Osteoblast (primary cell): ENCODE results near the gene HPSE2. TPM values are rescaled to one million over a fixed set of nuclear protein-coding genes. Genes with fewer than 3 reads are reported as not detected.

Source experiments
- DNase-seq: peaks from one replicate; pipeline ENCODE4 v3.0.0; 2011; ENCODE audit warnings: low spot score, mixed read lengths; ENCODE audit not compliant: insufficient read length; ENCODE audit errors: missing footprints
- H2AFZ ChIP-seq: 2 replicates; pipeline ENCODE4 v1.6.0; 2011; ENCODE audit warnings: mild to moderate bottlenecking, low read length
- H3K27ac ChIP-seq: 2 replicates; pipeline ENCODE4 v1.5.1; 2011; ENCODE audit warnings: mild to moderate bottlenecking, low read depth, low read length, moderate library complexity
- H3K27me3 ChIP-seq: 2 replicates; pipeline ENCODE4 v1.6.0; 2012; ENCODE audit warnings: mild to moderate bottlenecking, control low read depth, inconsistent platforms, low read length, moderate library complexity; ENCODE audit not compliant: insufficient read depth
- H3K36me3 ChIP-seq: 2 replicates; pipeline ENCODE4 v1.5.1; 2011; ENCODE audit warnings: mild to moderate bottlenecking, low read length, control low read depth, moderate library complexity; ENCODE audit not compliant: insufficient read depth
- H3K4me1 ChIP-seq: 2 replicates; pipeline ENCODE4 v1.5.1; 2011; ENCODE audit warnings: mild to moderate bottlenecking, low read length, control low read depth, moderate library complexity; ENCODE audit not compliant: insufficient read depth
- H3K4me2 ChIP-seq: 2 replicates; pipeline ENCODE4 v1.6.0; 2011; ENCODE audit warnings: mild to moderate bottlenecking, low read length; ENCODE audit not compliant: insufficient read depth
- H3K4me3 ChIP-seq: fragments of 200-600 bp; sonication (generic); 3 replicates; pipeline ENCODE4 v1.5.1; 2012; ENCODE audit warnings: mild to moderate bottlenecking, low read length, inconsistent platforms; ENCODE audit not compliant: insufficient read depth
- H3K79me2 ChIP-seq: 2 replicates; pipeline ENCODE4 v1.6.0; 2012; ENCODE audit warnings: mild to moderate bottlenecking, low read length, control low read depth, inconsistent platforms; ENCODE audit not compliant: insufficient read depth
- H3K9me3 ChIP-seq: 2 replicates; pipeline ENCODE4 v1.5.1; 2011; ENCODE audit warnings: low read depth, low read length, control low read depth
- H4K20me1 ChIP-seq: 2 replicates; pipeline ENCODE4 v1.6.0; 2012; ENCODE audit warnings: mild to moderate bottlenecking, low read length, control low read depth; ENCODE audit not compliant: insufficient read depth
- CTCF ChIP-seq: IDR thresholded peaks from 2 replicates; pipeline ENCODE4 v1.5.1; 2011; ENCODE audit warnings: mild to moderate bottlenecking, low read depth, low read length, moderate library complexity; ENCODE audit errors: extremely low read depth
- total RNA-seq: library from RNA; depleted of rRNA; stranded (reverse); fragments of >200 nt; gene quantifications from 2 replicates; pipeline ENCODE4 v1.2.3, GENCODE V29; 2012

HPSE2 gene
- total RNA-seq, 1 donor = not detected

- Histone ChIP-seq H3K36me3 (no peaks in the 10 kb centered on the region), H3K27me3 (no peaks in the 10 kb centered on the region), H3K4me2 (no peak overlapping the region), H3K9me3 (peaks cover 3% of the 10 kb centered on the region), H3K4me3 (no peak overlapping the region), H3K79me2 (no peaks in the 10 kb centered on the region), H3K27ac (no peak overlapping the region), H2AFZ (no peak overlapping the region), H4K20me1 (no peaks in the 10 kb centered on the region), H3K4me1 (no peaks in the 10 kb centered on the region)
- DNase-seq = no peak
- no peak for TF ChIP-seq CTCF
Observed at GRCh38 chr10:98832738-98833137, 402.9 kb downstream of the HPSE2 start.

GRCh38 chr10:98832196-98832595 lies 403.5 kb downstream of the HPSE2 start:
- no peak for DNase-seq
- Histone ChIP-seq H3K79me2 (no peaks in the 10 kb centered on the region), H3K4me2 (no peak overlapping the region), H4K20me1 (no peaks in the 10 kb centered on the region), H3K9me3 (peaks cover 3% of the 10 kb centered on the region), H3K27ac (no peak overlapping the region), H2AFZ (no peak overlapping the region), H3K27me3 (no peaks in the 10 kb centered on the region), H3K4me1 (no peaks in the 10 kb centered on the region), H3K4me3 (no peak overlapping the region), H3K36me3 (no peaks in the 10 kb centered on the region)
- TF ChIP-seq CTCF = no peak

GRCh38 chr10:98831391-98831790 lies 404.3 kb downstream of the HPSE2 start:
- no peaks in the 10 kb centered on the region for H3K4me1 ChIP-seq
- H2AFZ ChIP-seq = no peak overlapping the region
- H3K4me2 ChIP-seq = no peak overlapping the region
- no peak overlapping the region for H3K4me3 ChIP-seq
- no peak for DNase-seq
- no peaks in the 10 kb centered on the region for H3K36me3 ChIP-seq
- no peaks in the 10 kb centered on the region for H3K79me2 ChIP-seq
- H3K27ac ChIP-seq = no peak overlapping the region
- no peak for TF ChIP-seq CTCF
- H3K27me3 ChIP-seq = no peaks in the 10 kb centered on the region
- peaks cover 3% of the 10 kb centered on the region for H3K9me3 ChIP-seq
- H4K20me1 ChIP-seq = no peaks in the 10 kb centered on the region

- H3K27me3 ChIP-seq = no peaks in the 10 kb centered on the region
- no peak for DNase-seq
Observed at GRCh38 chr10:98825741-98826140, 409.9 kb downstream of the HPSE2 start.

More at GRCh38 chr10:98825741-98826140, 409.9 kb downstream of the HPSE2 start:
- H2AFZ ChIP-seq = no peak overlapping the region
- H3K36me3 ChIP-seq = no peaks in the 10 kb centered on the region
- H3K79me2 ChIP-seq = no peaks in the 10 kb centered on the region
- no peaks in the 10 kb centered on the region for H3K4me1 ChIP-seq
- H3K4me3 ChIP-seq = no peak overlapping the region
- no peak overlapping the region for H3K27ac ChIP-seq
- no peak for TF ChIP-seq CTCF
- H3K9me3 ChIP-seq = no peaks in the 10 kb centered on the region
- H3K4me2 ChIP-seq = no peak overlapping the region
- no peaks in the 10 kb centered on the region for H4K20me1 ChIP-seq
